ENCODE measurements around the gene FBXW11. TPM values are rescaled to one million over a fixed set of nuclear protein-coding genes. Genes with fewer than 3 reads are reported as not detected.

Gene FBXW11
- total and polyA plus RNA-seq, 10 donors = 7.5 to 72.1 (median 54.7) TPM

GRCh38 chr5:171999100-171999499, 7.3 kb downstream of the FBXW11 start:
- WGBS, 5 donors = 79 to 93% (median 85%) methylated on average over 2 of the region's 2 CpGs
- intact Hi-C loops (cut with DNase I; ENCODE audit: low total_unique reads) = no loop called here
- Histone ChIP-seq H3K27ac (peak overlapping the region in 4 of 8 donors; percentile 55 to 65 (median 61)), H3K4me3 (no peak overlapping the region), H3K27me3 (replicated peaks in 1 of 7) (no peaks in the 10 kb centered on the region), H3K36me3 (peaks cover 0 to 26% (median 1%) of the 10 kb centered on the region in 6 donors), H3K9me3 (no peaks in the 10 kb centered on the region), H3K4me1 (peaks cover 21 to 99% (median 77%) of the 10 kb centered on the region in 6 donors)
- DNase-seq = no peak
- TF ChIP-seq POLR2A (IDR thresholded peaks at IDR 0.05) = no peak
- TF ChIP-seq POLR2AphosphoS5 (IDR thresholded peaks at IDR 0.05) = no peak
- no peak for TF ChIP-seq CTCF (IDR thresholded peaks at IDR 0.05 in 8 of 11, conservative IDR thresholded peaks at IDR 0.05 in 3 of 11)

GRCh38 chr5:171997011-171997410, 9.4 kb downstream of the FBXW11 start:
- Histone ChIP-seq H3K9me3 (no peaks in the 10 kb centered on the region), H3K36me3 (peaks cover 0 to 47% (median 8%) of the 10 kb centered on the region in 6 donors), H3K27me3 (replicated peaks in 1 of 7) (no peaks in the 10 kb centered on the region), H3K27ac (no peak overlapping the region), H3K4me3 (no peak overlapping the region), H3K4me1 (peaks cover 11 to 99% (median 62%) of the 10 kb centered on the region in 6 donors)
- TF ChIP-seq POLR2AphosphoS5 (IDR thresholded peaks at IDR 0.05) (no peak), POLR2A (IDR thresholded peaks at IDR 0.05) (no peak), CTCF (IDR thresholded peaks at IDR 0.05 in 8 of 11, conservative IDR thresholded peaks at IDR 0.05 in 3 of 11) (no peak)
- intact Hi-C loops (cut with DNase I; ENCODE audit: low total_unique reads) = no loop called here
- DNase-seq = no peak
- WGBS, 5 donors = 86 to 97% (median 92%) methylated on average over 3 of the region's 3 CpGs

GRCh38 chr5:171992813-171993212, 13.6 kb downstream of the FBXW11 start:
- WGBS, 5 donors = 78 to 93% (median 90%) methylated on average over 2 of the region's 2 CpGs
- Histone ChIP-seq H3K36me3 (peaks cover 0 to 69% (median 8%) of the 10 kb centered on the region in 6 donors), H3K27me3 (replicated peaks in 1 of 7) (no peaks in the 10 kb centered on the region), H3K4me3 (no peak overlapping the region), H3K9me3 (no peaks in the 10 kb centered on the region), H3K27ac (no peak overlapping the region), H3K4me1 (peaks cover 0 to 99% (median 53%) of the 10 kb centered on the region in 6 donors)
- intact Hi-C loops (cut with DNase I; ENCODE audit: low total_unique reads) = no loop called here
- TF ChIP-seq POLR2A (IDR thresholded peaks at IDR 0.05) = no peak
- TF ChIP-seq CTCF (IDR thresholded peaks at IDR 0.05 in 8 of 11, conservative IDR thresholded peaks at IDR 0.05 in 3 of 11) = no peak
- DNase-seq = no peak

- WGBS, 5 donors = 93 to 98% (median 95%) methylated on average over 3 of the region's 3 CpGs
- no peak for DNase-seq
Observed at GRCh38 chr5:171992305-171992704, 14.1 kb downstream of the FBXW11 start.

GRCh38 chr5:171990713-171991015, 15.8 kb downstream of the FBXW11 start:
- Histone ChIP-seq H3K36me3 (peaks cover 0 to 67% (median 8%) of the 10 kb centered on the region in 6 donors), H3K9me3 (no peaks in the 10 kb centered on the region), H3K4me1 (peaks cover 0 to 97% (median 48%) of the 10 kb centered on the region in 6 donors), H3K27me3 (replicated peaks in 1 of 7) (no peaks in the 10 kb centered on the region), H3K4me3 (no peak overlapping the region), H3K27ac (no peak overlapping the region)
- 75 to 95% (median 84%) methylated on average over 7 of the region's 7 CpGs for WGBS, 5 donors
- TF ChIP-seq POLR2AphosphoS5 (IDR thresholded peaks at IDR 0.05) (no peak), POLR2A (IDR thresholded peaks at IDR 0.05) (no peak), CTCF (IDR thresholded peaks at IDR 0.05 in 8 of 11, conservative IDR thresholded peaks at IDR 0.05 in 3 of 11) (no peak)
- intact Hi-C loops (cut with DNase I; ENCODE audit: low total_unique reads) = no loop called here
- DNase-seq = no peak

More at GRCh38 chr5:171992305-171992704, 14.1 kb downstream of the FBXW11 start:
- Histone ChIP-seq H3K27me3 (replicated peaks in 1 of 7) (no peaks in the 10 kb centered on the region), H3K9me3 (no peaks in the 10 kb centered on the region), H3K27ac (no peak overlapping the region), H3K4me3 (no peak overlapping the region), H3K4me1 (peaks cover 0 to 99% (median 50%) of the 10 kb centered on the region in 6 donors), H3K36me3 (peaks cover 0 to 69% (median 8%) of the 10 kb centered on the region in 6 donors)
- TF ChIP-seq POLR2AphosphoS5 (IDR thresholded peaks at IDR 0.05) = no peak
- intact Hi-C loops (cut with DNase I; ENCODE audit: low total_unique reads) = no loop called here

Measured in spleen (tissue), 11 donors.